Measurements from ENCODE around the gene GDE1.
A peak's percentile ranks its signal among the peaks of the same experiment; 100 is the strongest.

Gene GDE1

GRCh38 chr16:19524616-19525384, 2.9 kb upstream of the GDE1 start:
- DNase-seq, result peak; percentile 65

DNA sequence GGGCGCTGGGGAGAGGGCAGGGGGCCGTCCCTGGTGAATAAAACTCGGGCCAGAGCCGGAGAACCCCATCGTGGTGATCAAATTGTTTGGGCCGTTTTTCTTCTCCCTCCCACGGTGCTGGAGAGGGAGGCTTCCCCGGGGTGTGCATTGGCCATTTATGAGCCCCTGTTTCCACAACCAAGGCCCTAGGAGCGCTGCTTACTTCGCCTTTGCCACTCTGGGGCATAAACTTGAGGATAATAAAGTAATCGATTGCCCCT, 2.4 kb upstream of the GDE1 start:
- DNase-seq, result no peak

DNA sequence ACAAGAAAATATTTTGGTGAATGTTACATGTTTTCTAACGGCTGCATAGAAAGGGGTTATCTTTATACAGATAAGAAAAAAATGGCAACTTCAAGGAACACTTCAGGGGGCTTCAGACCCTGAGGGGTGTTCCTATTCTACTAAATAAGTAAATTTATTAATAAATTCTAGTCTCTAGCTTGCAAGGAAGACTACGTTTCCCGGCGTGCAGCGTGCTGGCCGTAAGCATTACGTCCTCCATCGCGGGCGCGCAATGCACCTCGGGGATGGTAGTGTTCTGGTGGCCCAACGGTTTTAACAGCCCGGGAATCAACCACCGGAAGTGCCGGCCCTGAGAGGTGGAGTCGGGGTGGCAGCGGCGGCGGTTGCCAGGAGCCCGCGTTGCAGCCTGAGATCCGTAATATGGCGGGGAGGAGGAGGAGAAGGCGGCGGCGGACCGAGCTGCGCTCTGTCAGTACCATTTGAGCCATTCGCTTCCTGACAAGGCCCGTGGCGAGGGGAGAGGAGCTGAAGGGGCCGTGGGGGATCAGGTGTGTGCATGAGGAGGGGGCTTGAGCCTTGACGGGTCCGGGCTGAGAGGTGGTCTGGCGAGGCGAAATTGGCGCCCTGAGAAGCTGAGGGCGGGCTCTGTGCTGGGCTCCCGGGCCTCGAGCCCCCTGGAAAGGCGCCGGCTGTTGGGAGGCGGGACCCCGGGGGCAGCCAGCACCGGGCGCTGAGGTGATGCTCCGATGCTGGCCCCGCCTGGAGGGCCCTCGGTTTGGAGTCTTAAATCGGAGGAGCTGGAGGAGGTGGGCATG, 1.9 kb upstream of the GDE1 start, which contains the start of gene CCP110:
CCP110 (plus strand) TSS at position 384 of the 797 bp plus-strand sequence. CDS start 3,940 bp downstream, outside the sequence.
- peak; percentile 82 for DNase-seq

GRCh38 chr16:19523184-19523558, 1.3 kb upstream of the GDE1 start:
- DNase-seq, result no peak

GRCh38 chr16:19522760-19523159, 862 bp upstream of the GDE1 start:
- no peak for DNase-seq

GRCh38 chr16:19522397-19522732, 467 bp upstream of the GDE1 start:
- no peak for DNase-seq

GRCh38 chr16:19520861-19521331, 1.0 kb downstream of the GDE1 start:
- DNase-seq, result no peak

DNA sequence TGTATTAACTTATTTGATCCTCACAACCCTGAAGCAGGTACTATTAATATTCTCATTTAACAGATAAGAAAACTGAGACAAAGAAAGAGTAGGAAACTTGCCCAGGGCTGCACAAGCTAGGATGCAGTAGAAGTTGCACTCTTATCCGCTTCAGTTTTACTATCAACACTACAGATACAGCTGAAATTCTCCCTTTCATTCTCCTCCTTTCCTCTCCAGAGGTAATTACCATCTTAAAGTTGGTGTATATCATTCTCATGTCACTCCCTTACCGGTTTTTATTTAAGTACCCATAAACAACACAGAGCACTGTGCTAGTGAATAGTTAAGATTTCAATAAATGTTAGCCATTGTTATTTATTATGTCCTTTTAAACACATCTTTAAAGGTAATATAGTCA, 3.5 kb downstream of the GDE1 start:
- no peak for DNase-seq

GRCh38 chr16:19517424-19518089, 4.3 kb downstream of the GDE1 start:
- DNase-seq, result no peak

DNA sequence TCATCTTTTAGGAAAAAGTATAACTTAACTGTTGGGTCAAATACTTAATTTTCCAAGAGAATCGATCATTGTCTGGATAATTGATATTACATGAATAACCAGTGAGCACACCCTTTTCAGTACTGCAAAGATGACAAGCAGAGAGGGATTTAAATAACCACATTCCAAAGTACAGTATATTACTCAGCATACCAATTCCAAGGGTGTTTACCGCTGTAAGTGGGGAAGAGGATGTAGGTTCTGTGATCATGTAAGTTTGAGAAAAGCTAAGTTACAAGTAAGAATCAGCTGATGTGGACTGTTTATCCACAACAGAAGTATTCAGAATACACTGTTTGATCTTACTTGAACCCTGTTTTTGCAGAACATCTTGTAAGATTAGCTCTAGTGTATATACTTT, 6.1 kb downstream of the GDE1 start:
- no peak for DNase-seq

DNA sequence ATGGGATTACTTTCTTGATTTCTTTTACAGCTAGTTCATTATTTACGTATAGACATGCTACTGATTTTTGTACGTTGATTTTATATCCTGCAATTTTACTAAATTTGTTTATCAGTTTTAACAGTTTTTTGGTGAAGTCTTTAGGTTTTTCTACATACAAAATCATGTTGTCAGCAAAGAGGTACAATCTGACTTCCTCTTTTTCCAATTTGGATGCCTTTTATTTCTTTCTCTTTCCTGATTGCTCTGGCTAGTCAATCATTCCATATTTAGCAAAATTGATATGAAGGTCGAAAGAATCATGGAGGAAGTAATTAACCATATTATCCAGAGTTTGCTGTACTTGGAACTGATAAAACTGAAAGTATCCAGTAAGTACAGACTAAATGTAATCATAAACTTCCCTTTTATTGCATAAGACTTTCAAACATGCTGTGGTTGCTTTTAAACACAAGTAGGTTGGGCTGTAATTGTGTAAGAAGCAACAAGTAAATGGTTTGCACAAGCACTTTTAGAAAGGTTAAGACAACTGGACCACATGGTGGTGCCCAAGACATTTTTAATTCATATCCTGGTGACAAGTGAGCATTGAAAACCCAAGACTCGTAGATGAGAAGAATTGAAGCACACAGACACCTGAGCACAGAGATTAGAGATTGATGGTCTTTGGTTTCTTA, 8.4 kb downstream of the GDE1 start:
- DNase-seq, result no peak

DNA sequence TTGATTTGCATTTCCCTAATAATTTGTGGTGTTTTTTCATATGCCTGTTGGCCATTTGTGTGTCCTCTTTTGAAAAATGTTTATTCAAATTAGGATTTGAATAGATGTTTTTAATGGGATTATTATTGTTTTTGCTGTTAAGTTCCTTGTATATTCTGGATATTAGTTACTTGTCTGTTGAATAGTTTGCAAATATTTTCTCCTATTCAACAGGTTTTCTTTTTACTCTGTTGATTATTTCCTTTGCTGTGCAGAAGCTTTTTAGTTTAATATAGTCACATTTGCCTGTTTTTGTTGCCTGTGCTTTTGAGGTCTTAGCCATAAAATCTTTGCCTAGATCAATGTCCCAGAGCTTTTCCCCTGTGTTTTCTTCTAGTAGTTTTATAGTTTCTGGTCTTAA, 9.6 kb downstream of the GDE1 start:
- no peak for DNase-seq

DNA sequence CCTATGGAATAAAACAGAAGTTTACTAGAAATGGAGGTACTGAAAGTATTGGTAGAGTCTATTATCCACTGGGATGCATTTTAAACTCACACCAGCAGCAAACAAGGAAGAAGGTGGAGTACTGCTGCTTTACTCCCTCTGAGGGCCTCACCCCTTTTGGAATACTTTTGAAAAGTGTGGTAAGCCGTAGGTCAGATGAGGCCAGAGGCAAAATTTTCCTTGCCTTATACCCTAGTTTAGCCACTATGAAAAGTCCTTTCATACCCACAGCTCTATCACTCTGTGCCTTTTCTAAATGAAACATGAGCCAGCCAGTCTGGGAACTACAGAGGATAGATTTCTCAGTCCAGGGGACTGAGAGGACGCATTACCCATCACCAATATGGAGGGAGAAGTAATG, 14.0 kb downstream of the GDE1 start:
- no peak for DNase-seq

- no peak for DNase-seq
Observed at GRCh38 chr16:19506965-19507364, 14.9 kb downstream of the GDE1 start.

DNA sequence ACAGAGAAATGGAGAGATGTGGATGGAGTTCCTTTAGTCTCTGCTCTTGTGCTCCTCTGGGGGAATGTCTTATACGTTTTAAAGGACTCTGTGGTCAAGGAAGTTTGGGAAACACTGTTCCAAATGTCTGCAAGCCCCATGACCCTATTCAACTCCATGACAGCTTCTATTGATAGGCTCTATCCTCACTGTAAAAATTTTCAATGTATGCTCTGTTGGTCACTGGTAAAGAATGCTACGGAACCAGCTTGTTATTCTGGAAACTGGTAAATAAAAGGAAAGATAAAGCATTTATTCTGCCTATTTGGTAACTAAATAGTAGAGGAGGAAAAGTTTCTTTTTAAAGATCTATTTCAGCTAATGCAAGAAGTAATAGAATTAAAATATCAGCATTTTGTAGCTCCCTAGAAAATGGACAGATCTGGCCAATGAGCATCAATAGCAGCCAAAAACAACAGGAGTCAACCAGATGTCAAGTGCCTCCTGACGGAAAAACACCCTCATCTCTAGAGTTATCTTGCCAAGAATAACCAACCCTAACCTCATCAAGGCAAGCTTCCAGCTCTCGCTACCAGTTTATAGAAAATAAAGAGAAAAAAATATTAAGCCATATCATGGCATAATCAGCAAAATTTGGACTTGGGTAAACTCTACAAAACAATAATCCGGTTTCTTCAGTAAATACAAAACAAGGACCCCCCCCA, 16.1 kb downstream of the GDE1 start:
- DNase-seq, result no peak

DNA sequence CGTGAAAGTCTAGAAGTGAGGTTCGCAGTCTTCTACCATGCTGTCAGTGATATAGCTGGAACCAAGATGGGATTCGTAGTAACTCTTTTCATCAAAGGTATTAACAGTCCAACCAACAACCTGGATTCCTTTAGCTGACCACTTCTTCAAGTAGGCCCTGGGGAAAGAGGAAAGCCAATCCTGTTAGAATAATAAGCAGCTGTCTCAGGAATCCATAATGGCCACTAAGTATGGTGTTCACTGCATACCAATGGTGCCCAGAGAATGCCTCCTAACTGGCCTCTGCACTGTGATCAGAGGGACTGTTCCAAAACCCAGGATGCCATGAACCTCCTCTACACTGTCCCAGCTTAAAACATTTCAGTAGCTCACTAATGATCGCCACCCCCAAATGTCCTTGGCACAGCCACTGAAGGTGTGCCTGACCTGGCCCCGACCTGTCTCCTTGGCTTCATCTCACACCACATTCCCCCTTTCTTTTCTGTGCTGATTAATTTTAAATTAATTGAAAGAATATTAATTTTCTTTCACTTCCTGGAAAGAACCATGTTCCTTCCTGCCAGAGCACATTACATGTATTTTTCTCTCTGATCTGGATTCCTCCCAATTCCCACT, 18.3 kb downstream of the GDE1 start:
- no peak for DNase-seq

DNA sequence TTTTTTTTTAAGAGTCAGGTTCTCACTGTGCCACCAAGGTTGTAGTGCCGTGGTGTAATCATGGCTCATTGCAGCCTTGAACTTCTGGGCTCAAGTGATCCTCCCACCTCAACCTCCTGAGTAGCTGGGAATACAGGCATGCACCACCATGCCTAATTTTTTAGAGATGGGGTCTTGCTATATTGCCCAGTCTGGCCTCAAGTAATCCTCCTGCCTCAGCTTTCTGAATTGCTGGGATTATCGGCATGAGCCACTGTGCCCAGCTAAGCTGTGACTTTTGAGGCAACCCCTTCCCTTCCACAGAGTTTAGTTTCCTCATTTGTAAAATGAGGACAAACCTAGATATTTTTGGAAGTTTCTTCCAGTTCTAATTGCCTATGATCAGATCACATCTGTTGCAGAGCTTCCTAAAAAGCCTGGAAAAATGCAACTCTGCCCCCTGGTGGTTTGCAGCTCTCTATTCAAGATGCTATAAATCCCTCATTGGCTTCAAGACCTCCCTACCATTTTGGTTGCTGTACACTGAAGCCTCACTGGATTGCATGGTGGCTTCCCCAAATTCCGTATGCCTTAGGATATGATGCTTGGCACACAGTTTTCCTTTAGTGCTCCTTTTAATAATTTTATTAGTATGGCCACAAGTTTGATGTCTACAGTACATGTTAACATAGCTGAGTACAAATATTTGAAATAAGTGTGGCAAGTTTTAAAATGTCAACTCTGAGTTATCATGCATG, 19.3 kb downstream of the GDE1 start:
- DNase-seq, result no peak

DNA sequence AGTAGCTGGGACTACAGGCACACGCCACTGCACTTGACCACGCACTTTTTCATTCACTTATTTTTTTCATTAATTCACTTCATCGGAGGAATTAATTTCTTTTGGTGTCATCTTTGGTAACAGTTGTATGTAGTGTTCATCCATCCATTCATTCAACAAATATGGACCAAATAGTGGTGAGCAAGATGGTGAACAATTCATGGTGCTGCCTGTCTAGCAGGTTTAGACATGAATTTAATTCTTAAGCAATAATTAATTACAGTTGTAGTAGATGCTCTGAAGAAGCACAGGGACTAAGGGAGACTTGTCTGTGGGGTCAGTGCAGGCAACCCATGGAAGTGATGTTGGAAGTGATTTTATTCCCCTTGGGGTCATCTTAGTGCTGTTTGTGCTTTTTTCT, 22.4 kb downstream of the GDE1 start:
- no peak for DNase-seq

DNA sequence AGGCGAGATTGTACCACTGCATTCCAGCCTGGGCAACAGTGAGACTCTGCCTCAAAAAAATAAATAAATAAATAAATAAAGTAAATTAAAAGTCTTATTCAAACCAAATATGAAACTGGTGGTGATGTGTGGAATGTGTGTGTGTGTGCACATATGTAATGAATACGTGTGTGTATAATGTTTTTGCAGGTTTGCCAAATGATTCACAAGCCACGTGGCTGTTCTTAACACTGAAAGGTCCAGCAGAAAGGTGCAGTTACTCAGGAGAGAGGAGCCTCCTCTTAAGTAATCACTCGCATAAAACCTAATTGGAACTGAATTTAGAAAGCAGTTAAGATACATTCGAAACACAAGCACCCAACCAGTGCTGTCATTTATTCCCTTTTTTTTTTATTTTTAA, 22.9 kb downstream of the GDE1 start:
- DNase-seq, result no peak

GRCh38 chr16:19497176-19497575, 24.7 kb downstream of the GDE1 start:
- DNase-seq, result no peak

DNA sequence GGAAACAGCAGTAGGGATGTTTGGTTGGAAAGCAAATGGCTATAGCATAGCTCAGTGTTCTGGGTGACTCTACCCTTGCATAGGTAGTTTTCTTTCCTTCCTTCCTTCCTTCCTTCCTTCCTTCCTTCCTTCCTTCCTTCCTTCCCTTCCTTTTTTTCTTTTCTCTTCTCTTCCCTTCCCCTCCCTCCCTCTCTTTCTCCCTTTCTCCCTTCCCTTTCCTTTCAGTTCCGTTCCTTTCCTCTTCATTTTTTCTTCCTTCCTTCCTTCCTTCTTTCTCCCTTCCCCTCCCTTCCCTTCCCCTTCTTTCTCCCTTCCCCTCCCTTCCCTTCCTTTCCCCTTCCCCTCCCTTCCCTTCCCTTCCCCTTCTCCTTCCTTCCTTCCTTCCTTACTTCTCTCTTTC, 31.3 kb downstream of the GDE1 start:
- DNase-seq, result no peak

Data from right kidney (tissue), 1 donor.